PC-9 (cell line): ENCODE data around the gene LYSMD4. TPM values are rescaled to one million over a fixed set of nuclear protein-coding genes. Genes with fewer than 3 reads are reported as not detected.

Experiments
- BruUV-seq: library from RNA; stranded (reverse); fragments of 400-500 nt; replicated peaks from 2 replicates; lab custom pipeline; 2021; lab: Mats Ljungman, UMichigan
- CTCF ChIA-PET: fragments of 300-600 bp; sonication (Branson Sonifier 250); formaldehyde crosslinking; loops from one replicate; lab custom pipeline; 2022; ENCODE audit warnings: antibody characterized with exemption; lab: Charles Lee
- POLR2A ChIA-PET: fragments of 300-600 bp; sonication (Branson Sonifier 250); formaldehyde crosslinking; loops from one replicate; lab custom pipeline; 2022; ENCODE audit warnings: antibody characterized with exemption; ENCODE audit not compliant: unreplicated experiment; lab: Charles Lee
- DNase-seq, 2 experiments: peaks; one replicate each; pipeline versions ENCODE4 v3.0.0 to v3.0.0-alpha.2; 2015 to 2022; ENCODE audit warnings: mixed read lengths in 1 of 2
- H2AFZ ChIP-seq: fragments of 200-600 bp; sonication (generic); 2 replicates; pipeline ENCODE4 v1.8.1; 2017; ENCODE audit warnings: antibody characterized with exemption
- H3F3A ChIP-seq: fragments of 200-600 bp; sonication (generic); 2 replicates; pipeline ENCODE4 v1.8.1; 2017; ENCODE audit warnings: antibody characterized with exemption, mild to moderate bottlenecking, low read depth; ENCODE audit not compliant: insufficient read depth
- H3K27ac ChIP-seq: fragments of 200-600 bp; sonication (generic); 2 replicates; pipeline ENCODE4 v1.6.1; 2016; ENCODE audit warnings: mixed run types
- H3K27me3 ChIP-seq: fragments of 200-600 bp; sonication (generic); 2 replicates; pipeline ENCODE4 v1.6.1; 2016; ENCODE audit warnings: low read depth, mixed run types; ENCODE audit not compliant: insufficient read depth
- H3K36me3 ChIP-seq: fragments of 200-600 bp; sonication (generic); 2 replicates; pipeline ENCODE4 v1.6.1; 2016; ENCODE audit warnings: low read depth, mixed run types
- H3K4me1 ChIP-seq: fragments of 200-600 bp; sonication (generic); replicated peaks from 2 replicates; pipeline ENCODE4 v1.6.1; 2016; ENCODE audit warnings: mixed run types; ENCODE audit not compliant: insufficient read depth
- H3K4me2 ChIP-seq: fragments of 200-600 bp; sonication (generic); 2 replicates; pipeline ENCODE4 v1.6.1; 2017; ENCODE audit warnings: mixed run types
- H3K4me3 ChIP-seq: fragments of 200-600 bp; sonication (generic); 2 replicates; pipeline ENCODE4 v1.6.1; 2016; ENCODE audit warnings: mixed run types
- H3K79me2 ChIP-seq: fragments of 200-600 bp; sonication (generic); 2 replicates; pipeline ENCODE4 v1.6.1; 2017; ENCODE audit warnings: low read depth, mixed run types
- H3K9me2 ChIP-seq: fragments of 200-600 bp; sonication (generic); 2 replicates; pipeline ENCODE4 v1.8.1; 2017; ENCODE audit warnings: mild to moderate bottlenecking; ENCODE audit not compliant: insufficient read depth
- H3K9me3 ChIP-seq: fragments of 200-600 bp; sonication (generic); 2 replicates; pipeline ENCODE4 v1.8.1; 2016; ENCODE audit warnings: low read depth; ENCODE audit not compliant: insufficient read depth
- H4K20me1 ChIP-seq: fragments of 200-600 bp; sonication (generic); 2 replicates; pipeline ENCODE4 v1.8.1; 2017; ENCODE audit not compliant: insufficient read depth
- CTCF ChIP-seq: fragments of 200-600 bp; sonication (generic); conservative IDR thresholded peaks from 2 replicates; pipeline ENCODE4 v1.6.1; 2017; ENCODE audit warnings: mixed run types, antibody characterized with exemption, mild to moderate bottlenecking, moderate library complexity
- EZH2 ChIP-seq: fragments of 200-600 bp; sonication (generic); IDR thresholded peaks from 2 replicates; pipeline ENCODE4 v1.8.0; 2017; ENCODE audit warnings: antibody characterized with exemption, low read depth
- intact Hi-C: fragments of 100-400 bp; cut with micrococcal nuclease; formaldehyde crosslinking; loops from one replicate; pipeline ENCODE4 v1.10.0; 2022; ENCODE audit not compliant: unreplicated experiment
- total RNA-seq: library from RNA; stranded (reverse); gene quantifications from 2 replicates; pipeline ENCODE4 v1.2.3, GENCODE V29; 2021

The LYSMD4 gene
- total RNA-seq, 1 experiment from 2014 or later: 5.7 TPM

- no peaks in the 10 kb centered on the region for H3K27me3 ChIP-seq
- no peaks in the 10 kb centered on the region for H3K79me2 ChIP-seq
- H3F3A ChIP-seq: no peaks in the 10 kb centered on the region
- no peak overlapping the region for H2AFZ ChIP-seq
- no peak overlapping the region for H3K27ac ChIP-seq
- H3K4me2 ChIP-seq: no peak overlapping the region
- peaks cover 7% of the 10 kb centered on the region; the same call in 1 of the 2 replicates for H3K4me1 ChIP-seq
- CTCF ChIA-PET: no interaction called here
- no peaks in the 10 kb centered on the region for H3K9me2 ChIP-seq
- intact Hi-C loops: no loop called here
- no peaks in the 10 kb centered on the region for H3K9me3 ChIP-seq
- no peak overlapping the region for H3K4me3 ChIP-seq
- POLR2A ChIA-PET: no interaction called here
- BruUV-seq: no TSS peak
- H4K20me1 ChIP-seq: no peaks in the 10 kb centered on the region
- TF ChIP-seq CTCF (no peak), EZH2 (no peak)
- no peak for DNase-seq
- H3K36me3 ChIP-seq: no peaks in the 10 kb centered on the region
Measured at GRCh38 chr15:99727733-99728132, 5.5 kb downstream of the LYSMD4 start.

- ChIA-PET POLR2A (no interaction called here), CTCF (no interaction called here)
- DNase-seq: no peak
- TF ChIP-seq EZH2 (no peak), CTCF (no peak)
- Histone ChIP-seq H3K4me3 (no peak overlapping the region), H3K4me2 (no peak overlapping the region), H4K20me1 (no peaks in the 10 kb centered on the region), H3F3A (no peaks in the 10 kb centered on the region), H3K9me3 (no peaks in the 10 kb centered on the region), H3K27ac (no peak overlapping the region), H3K27me3 (no peaks in the 10 kb centered on the region), H3K36me3 (no peaks in the 10 kb centered on the region), H3K4me1 (peaks cover 3% of the 10 kb centered on the region; the same call in 1 of the 2 replicates), H3K79me2 (no peaks in the 10 kb centered on the region), H2AFZ (no peak overlapping the region), H3K9me2 (no peaks in the 10 kb centered on the region)
- intact Hi-C loops: no loop called here
- no TSS peak for BruUV-seq
Measured at GRCh38 chr15:99727330-99727729, 5.9 kb downstream of the LYSMD4 start.

GRCh38 chr15:99726333-99726732 lies 6.9 kb downstream of the LYSMD4 start:
- H3K9me2 ChIP-seq: no peaks in the 10 kb centered on the region
- POLR2A ChIA-PET: no interaction called here
- TF ChIP-seq CTCF (no peak), EZH2 (no peak)
- H3K36me3 ChIP-seq: no peaks in the 10 kb centered on the region
- no peak overlapping the region for H3K4me3 ChIP-seq
- intact Hi-C loops: no loop called here
- no peaks in the 10 kb centered on the region for H3K27me3 ChIP-seq
- H3K9me3 ChIP-seq: no peaks in the 10 kb centered on the region
- CTCF ChIA-PET: no interaction called here
- H3K79me2 ChIP-seq: no peaks in the 10 kb centered on the region
- no peaks in the 10 kb centered on the region for H3K4me1 ChIP-seq
- no peak overlapping the region for H3K4me2 ChIP-seq
- no peak overlapping the region for H3K27ac ChIP-seq
- no peak for DNase-seq
- H4K20me1 ChIP-seq: no peaks in the 10 kb centered on the region
- H2AFZ ChIP-seq: no peak overlapping the region
- no peaks in the 10 kb centered on the region for H3F3A ChIP-seq
- BruUV-seq: no TSS peak
